Measurements from ENCODE around the gene TOMM6. TPM values are rescaled to one million over a fixed set of nuclear protein-coding genes. Genes with fewer than 3 reads are reported as not detected.

TOMM6 gene
- total RNA-seq, 3 donors from 2014 or later: 96.9 to 116 (median 96.9) TPM

DNA sequence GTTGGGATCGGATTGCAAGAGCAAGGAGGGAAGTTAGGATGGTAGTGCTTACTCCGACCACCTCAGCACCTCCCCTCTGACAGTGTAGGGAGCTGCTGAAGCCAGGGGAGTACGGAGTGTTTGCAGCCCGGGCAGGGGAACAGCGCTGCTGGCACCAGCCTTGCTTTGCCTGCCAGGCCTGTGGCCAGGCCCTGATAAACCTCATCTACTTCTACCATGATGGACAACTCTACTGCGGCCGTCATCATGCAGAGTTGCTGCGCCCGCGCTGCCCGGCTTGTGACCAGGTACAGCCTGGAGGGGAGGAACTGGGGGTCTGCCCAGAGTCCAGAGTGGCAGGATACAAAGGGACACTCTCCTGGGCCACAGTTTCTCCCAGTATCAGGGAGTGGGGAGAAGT lies 2.2 kb upstream of the TOMM6 start:
- no peak for TF ChIP-seq CTCF (IDR thresholded peaks at IDR 0.05)
- DNase-seq: no peak
- Histone ChIP-seq H3K9me3 (no peaks in the 10 kb centered on the region), H3K4me3 (no peak overlapping the region), H3K4me1 (ENCODE audit: low read depth) (peaks cover 29% of the 10 kb centered on the region), H3K36me3 (ENCODE audit: low read depth) (no peaks in the 10 kb centered on the region)
- intact Hi-C loops (cut with DNase I, micrococcal nuclease): loop anchor here in 1 of 2 donors (10.0 kb wide), 1 partner anchor 260 kb away; no protein-coding TSS in a partner anchor
- ATAC-seq: no peak

DNA sequence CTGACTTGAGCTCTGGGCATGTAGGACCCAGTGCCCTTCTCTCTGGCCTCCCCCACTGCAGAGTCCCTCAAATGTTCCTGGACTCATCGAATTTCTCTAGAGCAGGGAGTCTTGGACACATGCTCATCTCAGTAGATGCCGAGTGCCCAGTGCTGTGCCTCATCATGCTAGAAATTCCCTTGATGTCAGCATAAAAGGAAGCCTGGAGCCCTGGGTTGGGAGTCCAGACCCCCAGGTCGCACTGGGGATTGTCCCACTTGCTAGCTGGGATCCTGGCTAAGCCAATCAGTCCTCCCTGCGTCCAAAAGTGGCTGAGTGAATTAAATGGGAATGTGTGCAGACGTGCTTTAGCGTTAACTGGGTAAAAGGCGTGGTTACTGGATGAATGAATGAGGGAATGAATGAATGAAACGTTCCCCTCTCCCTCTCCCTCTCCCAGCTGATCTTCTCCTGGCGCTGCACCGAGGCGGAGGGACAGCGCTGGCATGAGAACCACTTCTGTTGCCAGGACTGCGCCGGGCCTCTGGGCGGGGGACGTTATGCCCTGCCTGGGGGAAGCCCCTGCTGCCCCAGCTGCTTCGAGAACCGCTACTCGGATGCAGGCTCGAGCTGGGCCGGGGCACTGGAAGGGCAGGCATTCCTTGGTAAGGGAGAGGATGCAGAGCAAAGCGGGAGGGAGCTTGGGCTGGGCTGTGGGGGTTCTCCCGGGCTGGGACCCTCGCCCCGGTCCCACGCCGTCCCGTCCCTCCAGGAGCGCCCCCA lies 1.6 kb upstream of the TOMM6 start:
- no peaks in the 10 kb centered on the region for H3K9me3 ChIP-seq
- TF ChIP-seq CTCF (IDR thresholded peaks at IDR 0.05): no peak
- ATAC-seq: no peak
- peak overlapping the region; percentile 67 for H3K4me3 ChIP-seq
- H3K36me3 ChIP-seq (ENCODE audit: low read depth): no peaks in the 10 kb centered on the region
- H3K4me1 ChIP-seq (ENCODE audit: low read depth): peaks cover 27% of the 10 kb centered on the region
- no peak for DNase-seq
- intact Hi-C loops (cut with DNase I, micrococcal nuclease): loop anchor here in 1 of 2 donors (10.0 kb wide), 1 partner anchor 259 kb away; no protein-coding TSS in a partner anchor

DNA sequence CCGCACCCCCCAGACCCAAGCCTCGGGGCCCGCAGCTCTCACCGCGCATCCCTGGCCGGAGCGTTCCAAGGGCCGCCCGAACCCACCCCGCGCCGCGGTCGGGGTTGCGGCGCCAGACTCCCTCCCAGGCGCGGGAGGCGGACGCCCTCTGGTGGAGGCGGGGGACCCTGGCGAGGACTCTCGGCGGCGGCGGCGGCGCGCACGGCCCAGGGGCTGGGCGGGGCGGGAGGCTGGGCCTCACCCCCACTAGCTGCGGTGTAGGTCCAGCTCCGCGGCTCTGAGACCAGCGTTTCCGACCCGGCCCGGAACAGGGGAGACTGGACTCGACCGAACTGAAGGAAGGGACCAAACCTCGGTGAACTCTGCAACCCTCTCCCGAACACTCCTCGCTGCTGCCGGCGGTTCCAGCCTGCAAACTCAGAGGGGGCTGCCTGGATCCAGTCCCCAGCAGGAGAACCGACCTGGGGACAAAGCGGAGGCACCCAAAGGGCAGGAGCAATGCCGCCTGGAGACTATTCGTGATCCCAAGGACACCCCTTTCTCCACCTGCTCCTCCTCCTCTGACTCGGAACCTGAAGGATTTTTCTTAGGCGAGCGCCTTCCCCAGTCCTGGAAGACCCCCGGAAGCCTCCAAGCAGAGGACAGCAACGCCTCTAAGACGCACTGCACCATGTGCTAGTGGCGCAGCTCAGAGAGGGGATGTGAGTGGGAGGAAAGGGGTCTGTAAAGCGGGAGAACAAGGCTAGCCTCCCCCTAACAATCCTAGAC lies 859 bp upstream of the TOMM6 start:
- no peaks in the 10 kb centered on the region for H3K9me3 ChIP-seq
- peaks cover 19% of the 10 kb centered on the region for H3K4me1 ChIP-seq (ENCODE audit: low read depth)
- no peaks in the 10 kb centered on the region for H3K36me3 ChIP-seq (ENCODE audit: low read depth)
- intact Hi-C loops (cut with DNase I, micrococcal nuclease): loop anchor here in 1 of 2 donors (10.0 kb wide), 1 partner anchor 258 kb away; no protein-coding TSS in a partner anchor
- peak; percentile 92 for TF ChIP-seq CTCF (IDR thresholded peaks at IDR 0.05)
- DNase-seq (peak; percentile 92 to 96 (median 92)), ATAC-seq (peak; percentile 91)
- peak overlapping the region; percentile 67 for H3K4me3 ChIP-seq

DNA sequence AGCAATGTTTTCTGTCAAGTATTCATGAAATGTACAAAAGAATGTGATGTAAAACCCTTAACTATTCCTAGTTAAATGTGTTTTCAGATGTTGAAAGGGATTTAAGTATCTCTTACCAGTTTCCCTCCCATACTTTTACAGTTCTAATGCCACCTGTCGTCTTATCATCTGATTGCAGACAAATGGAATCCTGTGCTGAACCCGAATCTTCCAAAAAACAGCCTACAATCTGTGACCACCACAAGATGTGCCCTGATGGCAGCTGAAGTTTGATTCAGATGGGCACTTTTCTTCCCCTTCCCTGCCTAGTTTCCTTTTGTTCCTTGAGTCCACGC lies 1.9 kb downstream of the TOMM6 start:
- intact Hi-C loops (cut with DNase I, micrococcal nuclease): loop anchor here in 1 of 2 donors (10.0 kb wide), 1 partner anchor 255 kb away; no protein-coding TSS in a partner anchor
- no peak for DNase-seq
- H3K36me3 ChIP-seq (ENCODE audit: low read depth): no peaks in the 10 kb centered on the region

GRCh38 chr6:41790045-41790444 lies 2.6 kb downstream of the TOMM6 start:
- no peaks in the 10 kb centered on the region for H3K36me3 ChIP-seq (ENCODE audit: low read depth)
- peaks cover 16% of the 10 kb centered on the region for H3K4me1 ChIP-seq (ENCODE audit: low read depth)
- ATAC-seq (no peak), DNase-seq (no peak)
- no peak overlapping the region for H3K4me3 ChIP-seq
- TF ChIP-seq CTCF (IDR thresholded peaks at IDR 0.05): no peak
- intact Hi-C loops (cut with DNase I, micrococcal nuclease): loop anchor here (10.0 kb wide), 1 partner anchor 135 kb away; the partner anchor contains the start of genes BYSL (in 2 of the 2) and MED20 (in 2 of the 2)
- no peaks in the 10 kb centered on the region for H3K9me3 ChIP-seq

More for the DNA sequence above, 1.9 kb downstream of the TOMM6 start:
- TF ChIP-seq CTCF (IDR thresholded peaks at IDR 0.05): no peak
- Histone ChIP-seq H3K4me3 (no peak overlapping the region), H3K9me3 (no peaks in the 10 kb centered on the region), H3K4me1 (ENCODE audit: low read depth) (peaks cover 16% of the 10 kb centered on the region)
- no peak for ATAC-seq
